HEK293T (cell line): ENCODE results near the gene AR.
"Not testable (repeated sequence)": the region's sequence is repeated elsewhere in the genome, so short reads cannot be mapped to it uniquely, and the experiment has no call there.

Experiments used
- CTCF ChIA-PET: fragments of 350-600 bp; formaldehyde crosslinking; extraction: SDS; loops from one replicate; lab custom pipeline; 2021; ENCODE audit warnings: antibody characterized with exemption, inconsistent platforms; lab: Yijun Ruan, JAX
- POLR2A ChIA-PET: fragments of 350-600 bp; formaldehyde crosslinking; extraction: SDS; loops from one replicate; lab custom pipeline; 2020; ENCODE audit warnings: antibody characterized with exemption, inconsistent platforms; lab: Yijun Ruan, JAX
- DNase-seq: peaks from one replicate; pipeline ENCODE4 v3.0.0; 2012; ENCODE audit warnings: mixed read lengths; ENCODE audit errors: extremely low spot score
- ARNT ChIP-seq: fragments of 450-650 bp; IDR thresholded peaks from 2 replicates; pipeline ENCODE4 v1.6.1; 2017; ENCODE audit warnings: mild to moderate bottlenecking
- BHLHE40 ChIP-seq: fragments of 450-650 bp; IDR thresholded peaks from 2 replicates; pipeline ENCODE4 v1.6.1; 2016; ENCODE audit warnings: mild to moderate bottlenecking, moderate library complexity, borderline replicate concordance
- CTBP1 ChIP-seq: fragments of 450-650 bp; IDR thresholded peaks from 2 replicates; pipeline ENCODE4 v1.6.1; 2016; ENCODE audit warnings: borderline replicate concordance
- ELF4 ChIP-seq: fragments of 450-650 bp; IDR thresholded peaks from 2 replicates; pipeline ENCODE4 v1.6.1; 2017; ENCODE audit warnings: antibody characterized with exemption
- FOXA1 ChIP-seq: fragments of 450-650 bp; IDR thresholded peaks from 2 replicates; pipeline ENCODE4 v1.6.1; 2016; ENCODE audit warnings: mild to moderate bottlenecking
- FOXK2 ChIP-seq: fragments of 450-650 bp; IDR thresholded peaks from 2 replicates; pipeline ENCODE4 v1.6.1; 2016; ENCODE audit warnings: mild to moderate bottlenecking
- FOXM1 ChIP-seq: fragments of 450-650 bp; IDR thresholded peaks from 2 replicates; pipeline ENCODE4 v1.6.1; 2017; ENCODE audit warnings: mild to moderate bottlenecking, borderline replicate concordance
- HDGF ChIP-seq: fragments of 450-650 bp; IDR thresholded peaks from 2 replicates; pipeline ENCODE4 v1.6.1; 2017; ENCODE audit warnings: antibody characterized with exemption, borderline replicate concordance
- L3MBTL2 ChIP-seq: fragments of 450-650 bp; conservative IDR thresholded peaks from 2 replicates; pipeline ENCODE4 v1.6.1; 2016; ENCODE audit warnings: mild to moderate bottlenecking
- LEF1 ChIP-seq: fragments of 450-650 bp; IDR thresholded peaks from 2 replicates; pipeline ENCODE4 v1.6.1; 2017; ENCODE audit warnings: mild to moderate bottlenecking, borderline replicate concordance
- NFRKB ChIP-seq: fragments of 450-650 bp; IDR thresholded peaks from 2 replicates; pipeline ENCODE4 v1.6.1; 2016; ENCODE audit warnings: mild to moderate bottlenecking, moderate library complexity
- SP1 ChIP-seq: fragments of 450-650 bp; IDR thresholded peaks from 2 replicates; pipeline ENCODE4 v1.6.1; 2017
- SUZ12 ChIP-seq: fragments of 450-650 bp; IDR thresholded peaks from 2 replicates; pipeline ENCODE4 v1.6.1; 2016; ENCODE audit warnings: mild to moderate bottlenecking
- TARDBP ChIP-seq: fragments of 450-650 bp; IDR thresholded peaks from 2 replicates; pipeline ENCODE4 v1.6.1; 2016
- ZNF384 ChIP-seq: fragments of 450-650 bp; IDR thresholded peaks from 2 replicates; pipeline ENCODE4 v1.6.1; 2016
- TF ChIP-seq, protein P1 (sequence below): fragments of 450-650 bp; IDR thresholded peaks from 2 replicates; pipeline ENCODE4 v1.6.1; 2016

AR gene

DNA sequence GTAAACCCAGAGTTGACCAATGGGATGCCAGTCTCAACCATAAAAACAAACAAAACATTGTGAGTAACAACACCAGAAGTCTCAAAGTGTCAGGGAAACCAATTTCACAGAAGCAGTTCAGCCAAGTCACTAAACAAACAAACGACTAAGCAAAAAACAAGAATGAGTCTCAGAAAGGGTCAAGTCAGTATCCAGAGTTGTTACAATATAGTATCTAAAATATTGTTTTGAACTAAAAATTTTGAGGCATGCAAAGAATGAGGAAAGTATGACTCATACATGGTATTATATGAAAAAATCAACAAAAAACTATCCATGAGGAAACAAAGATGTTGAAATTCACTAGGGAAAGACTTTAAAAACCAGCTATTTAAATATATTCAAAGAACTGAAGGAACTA is 70.6 kb downstream of the AR start:
- no peak for TF ChIP-seq SUZ12
- no peak for TF ChIP-seq BHLHE40
- TF ChIP-seq LEF1: no peak
- TF ChIP-seq FOXA1: no peak
- no peak for TF ChIP-seq ZNF384
- no peak for DNase-seq
- ChIA-PET CTCF (no interaction called here), POLR2A (no interaction called here)

- ChIA-PET CTCF (no interaction called here), POLR2A (no interaction called here)
- no peak for DNase-seq
- no peak for TF ChIP-seq ZNF384
- TF ChIP-seq L3MBTL2: no peak
- no peak for TF ChIP-seq CTBP1
- TF ChIP-seq TARDBP: no peak
- no peak for TF ChIP-seq ELF4
- TF ChIP-seq NFRKB: no peak
- no peak for TF ChIP-seq FOXK2
- no peak for TF ChIP-seq FOXM1
- TF ChIP-seq FOXA1: no peak
- TF ChIP-seq ARNT: no peak
- no peak for TF ChIP-seq SP1
- no peak for TF ChIP-seq BHLHE40
- TF ChIP-seq, protein P1, sequence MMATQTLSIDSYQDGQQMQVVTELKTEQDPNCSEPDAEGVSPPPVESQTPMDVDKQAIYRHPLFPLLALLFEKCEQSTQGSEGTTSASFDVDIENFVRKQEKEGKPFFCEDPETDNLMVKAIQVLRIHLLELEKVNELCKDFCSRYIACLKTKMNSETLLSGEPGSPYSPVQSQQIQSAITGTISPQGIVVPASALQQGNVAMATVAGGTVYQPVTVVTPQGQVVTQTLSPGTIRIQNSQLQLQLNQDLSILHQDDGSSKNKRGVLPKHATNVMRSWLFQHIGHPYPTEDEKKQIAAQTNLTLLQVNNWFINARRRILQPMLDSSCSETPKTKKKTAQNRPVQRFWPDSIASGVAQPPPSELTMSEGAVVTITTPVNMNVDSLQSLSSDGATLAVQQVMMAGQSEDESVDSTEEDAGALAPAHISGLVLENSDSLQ: no peak
- no peak for TF ChIP-seq LEF1
- no peak for TF ChIP-seq SUZ12
- no peak for TF ChIP-seq HDGF
Observed at GRCh38 chrX:67619253-67619652, 75.4 kb downstream of the AR start.

- CTCF ChIA-PET: no interaction called here
- POLR2A ChIA-PET: no interaction called here
- no peak for DNase-seq
- TF ChIP-seq L3MBTL2 (no peak), LEF1 (no peak), FOXA1 (no peak), ELF4 (no peak), ARNT (no peak), SUZ12 (no peak)
Observed at GRCh38 chrX:67622053-67622585, 78.3 kb downstream of the AR start.

DNA sequence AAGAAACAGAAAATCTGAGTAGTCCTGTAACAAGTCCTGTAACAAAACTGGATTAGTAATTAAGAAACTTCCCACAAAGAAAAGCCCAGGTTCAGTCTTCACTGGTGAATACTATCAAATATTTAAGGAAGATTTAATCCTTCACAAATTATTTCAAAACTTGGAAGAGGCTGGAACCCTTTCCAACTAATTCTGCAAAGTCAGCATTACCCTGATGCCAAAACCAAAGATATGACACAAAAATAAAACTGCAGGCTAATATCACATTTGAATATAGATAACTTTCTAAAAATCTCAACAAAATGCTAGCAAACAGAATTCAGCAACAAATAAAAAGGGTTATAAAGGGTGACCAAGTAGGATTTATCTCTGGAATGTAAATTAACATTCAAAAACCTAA is 80.5 kb downstream of the AR start:
- ChIA-PET CTCF (no interaction called here), POLR2A (no interaction called here)
- DNase-seq: no peak
- TF ChIP-seq CTBP1: no peak

DNA sequence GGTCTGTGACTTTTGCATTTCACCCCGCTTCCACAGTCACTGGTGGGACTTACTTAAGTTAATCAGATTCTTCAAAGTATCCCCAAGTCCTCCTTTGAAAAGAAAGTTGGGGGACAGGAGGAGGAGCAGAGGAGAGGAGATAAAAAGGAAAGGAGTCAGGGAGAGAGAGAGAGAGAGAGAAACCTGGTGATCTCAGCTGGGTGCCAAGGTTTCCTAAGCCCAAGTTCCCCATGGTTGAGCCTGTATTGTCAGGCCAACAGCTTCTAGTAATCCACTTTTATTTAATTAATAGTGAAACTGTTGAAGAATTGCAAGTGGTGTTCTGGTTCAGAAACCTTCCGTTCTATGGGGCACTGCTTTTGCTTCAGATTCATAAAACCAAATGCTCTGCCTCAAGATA is 91.6 kb downstream of the AR start:
- DNase-seq: no peak
- POLR2A ChIA-PET: no interaction called here
- CTCF ChIA-PET: no interaction called here
- TF ChIP-seq TARDBP (no peak), ZNF384 (no peak), FOXA1 (no peak), HDGF (no peak), L3MBTL2 (no peak), BHLHE40 (no peak), FOXM1 (no peak), ELF4 (no peak), SP1 (no peak), LEF1 (no peak), FOXK2 (no peak), NFRKB (no peak), ARNT (no peak), SUZ12 (no peak), CTBP1 (no peak)
- TF ChIP-seq, protein P1: no peak

- POLR2A ChIA-PET: no interaction called here
- CTCF ChIA-PET: no interaction called here
- no peak for TF ChIP-seq BHLHE40
- TF ChIP-seq TARDBP: no peak
- TF ChIP-seq ARNT: no peak
- no peak for TF ChIP-seq NFRKB
- no peak for TF ChIP-seq FOXM1
- no peak for TF ChIP-seq L3MBTL2
- TF ChIP-seq CTBP1: no peak
- TF ChIP-seq, protein P1: no peak
- TF ChIP-seq FOXK2: no peak
- no peak for TF ChIP-seq FOXA1
- TF ChIP-seq LEF1: no peak
- TF ChIP-seq ELF4: no peak
- no peak for DNase-seq
Observed at GRCh38 chrX:67636532-67636931, 92.7 kb downstream of the AR start.

- POLR2A ChIA-PET, DNase-seq, CTCF ChIA-PET: not testable (repeated sequence)
Observed at GRCh38 chrX:67637293-67637692, 93.5 kb downstream of the AR start.
